ENCODE data around the gene MAD2L2.

DNA sequence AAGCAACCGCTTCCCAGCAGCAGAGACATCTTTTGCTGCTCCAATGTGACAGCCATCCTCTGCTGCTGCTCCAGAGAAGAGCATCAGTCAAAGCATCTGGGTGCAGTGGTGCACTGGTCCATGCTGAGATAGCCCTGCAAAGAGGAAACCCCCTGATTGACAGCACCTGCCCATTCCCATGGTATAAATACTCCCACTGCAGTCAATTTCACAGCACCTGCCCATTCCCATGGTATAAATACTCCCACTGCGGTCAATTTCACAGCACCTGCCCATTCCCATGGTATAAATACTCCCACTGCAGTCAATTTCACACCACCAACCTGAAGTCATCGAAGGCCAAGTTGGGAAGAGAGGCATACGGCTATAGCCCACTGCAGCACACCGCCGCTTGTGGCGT lies 52.2 kb downstream of the MAD2L2 start:
- TF ChIP-seq, protein P1, sequence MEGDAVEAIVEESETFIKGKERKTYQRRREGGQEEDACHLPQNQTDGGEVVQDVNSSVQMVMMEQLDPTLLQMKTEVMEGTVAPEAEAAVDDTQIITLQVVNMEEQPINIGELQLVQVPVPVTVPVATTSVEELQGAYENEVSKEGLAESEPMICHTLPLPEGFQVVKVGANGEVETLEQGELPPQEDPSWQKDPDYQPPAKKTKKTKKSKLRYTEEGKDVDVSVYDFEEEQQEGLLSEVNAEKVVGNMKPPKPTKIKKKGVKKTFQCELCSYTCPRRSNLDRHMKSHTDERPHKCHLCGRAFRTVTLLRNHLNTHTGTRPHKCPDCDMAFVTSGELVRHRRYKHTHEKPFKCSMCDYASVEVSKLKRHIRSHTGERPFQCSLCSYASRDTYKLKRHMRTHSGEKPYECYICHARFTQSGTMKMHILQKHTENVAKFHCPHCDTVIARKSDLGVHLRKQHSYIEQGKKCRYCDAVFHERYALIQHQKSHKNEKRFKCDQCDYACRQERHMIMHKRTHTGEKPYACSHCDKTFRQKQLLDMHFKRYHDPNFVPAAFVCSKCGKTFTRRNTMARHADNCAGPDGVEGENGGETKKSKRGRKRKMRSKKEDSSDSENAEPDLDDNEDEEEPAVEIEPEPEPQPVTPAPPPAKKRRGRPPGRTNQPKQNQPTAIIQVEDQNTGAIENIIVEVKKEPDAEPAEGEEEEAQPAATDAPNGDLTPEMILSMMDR (IDR thresholded peaks at IDR 0.05): no peak
- TF ChIP-seq POLR2AphosphoS5 (IDR thresholded peaks at IDR 0.05): no peak

Data from transverse colon (tissue), 4 donors.